Measurements from ENCODE around the gene ITGB6.

Gene ITGB6

DNA sequence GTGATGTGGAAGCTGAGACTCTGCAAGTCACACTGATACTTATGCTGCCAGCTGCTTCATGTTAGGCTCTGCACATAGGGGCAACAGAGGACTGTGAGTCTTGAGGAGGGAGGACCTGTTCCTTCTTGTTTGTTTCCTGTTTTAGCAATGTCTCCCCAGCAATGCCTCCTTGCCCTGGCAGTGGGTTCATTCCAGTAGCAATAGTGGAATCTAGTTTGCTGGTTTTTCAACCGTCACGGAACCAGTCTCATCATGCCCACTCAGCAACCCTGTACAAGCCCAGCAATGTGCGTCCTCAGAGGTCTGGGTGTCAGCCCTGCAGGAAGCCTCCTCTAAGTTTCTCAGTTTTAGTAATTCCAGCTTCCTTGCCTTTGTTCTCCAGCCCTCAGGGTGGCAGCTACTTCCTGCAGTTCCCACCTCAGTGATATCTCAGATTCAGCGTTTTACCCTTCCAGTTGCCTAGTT is 20.5 kb upstream of the ITGB6 start:
- no peak for TF ChIP-seq ZFX (IDR thresholded peaks at IDR 0.05; ENCODE audit: borderline replicate concordance)
- TF ChIP-seq, protein P1, sequence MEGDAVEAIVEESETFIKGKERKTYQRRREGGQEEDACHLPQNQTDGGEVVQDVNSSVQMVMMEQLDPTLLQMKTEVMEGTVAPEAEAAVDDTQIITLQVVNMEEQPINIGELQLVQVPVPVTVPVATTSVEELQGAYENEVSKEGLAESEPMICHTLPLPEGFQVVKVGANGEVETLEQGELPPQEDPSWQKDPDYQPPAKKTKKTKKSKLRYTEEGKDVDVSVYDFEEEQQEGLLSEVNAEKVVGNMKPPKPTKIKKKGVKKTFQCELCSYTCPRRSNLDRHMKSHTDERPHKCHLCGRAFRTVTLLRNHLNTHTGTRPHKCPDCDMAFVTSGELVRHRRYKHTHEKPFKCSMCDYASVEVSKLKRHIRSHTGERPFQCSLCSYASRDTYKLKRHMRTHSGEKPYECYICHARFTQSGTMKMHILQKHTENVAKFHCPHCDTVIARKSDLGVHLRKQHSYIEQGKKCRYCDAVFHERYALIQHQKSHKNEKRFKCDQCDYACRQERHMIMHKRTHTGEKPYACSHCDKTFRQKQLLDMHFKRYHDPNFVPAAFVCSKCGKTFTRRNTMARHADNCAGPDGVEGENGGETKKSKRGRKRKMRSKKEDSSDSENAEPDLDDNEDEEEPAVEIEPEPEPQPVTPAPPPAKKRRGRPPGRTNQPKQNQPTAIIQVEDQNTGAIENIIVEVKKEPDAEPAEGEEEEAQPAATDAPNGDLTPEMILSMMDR (IDR thresholded peaks at IDR 0.05), result no peak
- H3K27ac ChIP-seq, result no peak overlapping the region

- H3K27ac ChIP-seq, result no peak overlapping the region
- TF ChIP-seq ZFX (IDR thresholded peaks at IDR 0.05; ENCODE audit: borderline replicate concordance), result no peak
- TF ChIP-seq, protein P1 (IDR thresholded peaks at IDR 0.05), result no peak
Observed at GRCh38 chr2:160220026-160220425, 20.0 kb upstream of the ITGB6 start.

- H3K27ac ChIP-seq, result no peak overlapping the region
- no peak for TF ChIP-seq ZFX (IDR thresholded peaks at IDR 0.05; ENCODE audit: borderline replicate concordance)
- TF ChIP-seq, protein P1 (IDR thresholded peaks at IDR 0.05), result no peak
Observed at GRCh38 chr2:160214461-160215445, 14.7 kb upstream of the ITGB6 start.

- no peak overlapping the region for H3K27ac ChIP-seq
- TF ChIP-seq ZFX (IDR thresholded peaks at IDR 0.05; ENCODE audit: borderline replicate concordance), result no peak
- TF ChIP-seq, protein P1 (IDR thresholded peaks at IDR 0.05), result no peak
Observed at GRCh38 chr2:160213511-160213910, 13.4 kb upstream of the ITGB6 start.

DNA sequence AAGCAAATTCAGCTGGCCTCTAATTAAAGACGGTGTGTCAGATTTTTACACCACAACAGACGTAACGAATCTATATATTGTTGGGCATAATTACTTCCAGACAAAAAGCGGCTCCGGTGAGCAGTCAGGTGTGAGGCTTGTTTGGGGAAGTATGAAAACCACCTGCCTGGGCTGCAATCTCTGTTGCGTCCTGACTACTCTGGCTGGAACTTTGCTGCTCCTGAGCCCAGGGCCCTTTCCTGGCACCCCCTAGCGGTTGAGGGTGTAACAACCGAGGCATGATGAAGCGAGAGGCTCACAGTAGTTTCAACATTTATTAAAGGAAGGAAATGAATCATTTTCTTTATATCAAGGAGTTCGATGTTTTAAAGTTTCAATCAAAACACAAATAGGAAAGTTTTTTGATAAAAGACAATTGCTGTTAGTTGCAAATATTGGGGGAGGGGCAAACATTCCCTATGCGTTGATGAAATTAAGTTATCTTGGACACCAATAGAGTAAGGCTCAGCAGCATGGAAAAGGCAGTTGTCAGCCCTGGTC is 10.6 kb upstream of the ITGB6 start:
- no peak overlapping the region for H3K27ac ChIP-seq
- TF ChIP-seq ZFX (IDR thresholded peaks at IDR 0.05; ENCODE audit: borderline replicate concordance), result no peak
- TF ChIP-seq, protein P1 (IDR thresholded peaks at IDR 0.05), result peak; percentile 78

GRCh38 chr2:160209516-160209856 is 9.4 kb upstream of the ITGB6 start:
- TF ChIP-seq, protein P1 (IDR thresholded peaks at IDR 0.05), result no peak
- TF ChIP-seq ZFX (IDR thresholded peaks at IDR 0.05; ENCODE audit: borderline replicate concordance), result no peak
- no peak overlapping the region for H3K27ac ChIP-seq
